Activated T-helper 2 cell treated with anti-CD3 and anti-CD28 coated beads, Interferon-gamma antibody, Interleukin-2, Interleukin-4, amounts not matched to agents 10 μg/mL and 5 μg/mL and 100 μg/mL, durations not matched to agents 14 hours and 24 hours and 36 hours (primary cell): Measurements from ENCODE around the gene SLC25A30. TPM values are rescaled to one million over a fixed set of nuclear protein-coding genes. Genes with fewer than 3 reads are reported as not detected.
"Not testable (repeated sequence)": the region's sequence is repeated elsewhere in the genome, so short reads cannot be mapped to it uniquely, and the experiment has no call there.

Experiments
- DNase-seq: peaks from one replicate; pipeline ENCODE4 v3.0.0; 2021; ENCODE audit warnings: low spot score
- H3K27ac Mint-ChIP-seq: one replicate; pipeline ENCODE4 v1.8.0; 2021; ENCODE audit warnings: mixed read lengths
- H3K27me3 Mint-ChIP-seq: one replicate; pipeline ENCODE4 v1.8.0; 2021; ENCODE audit warnings: low read depth, mixed read lengths
- H3K36me3 Mint-ChIP-seq: one replicate; pipeline ENCODE4 v1.8.0; 2021; ENCODE audit warnings: low read depth, mixed read lengths
- H3K4me1 Mint-ChIP-seq: one replicate; pipeline ENCODE4 v1.8.0; 2021; ENCODE audit warnings: low read depth, mixed read lengths
- H3K4me3 Mint-ChIP-seq: one replicate; pipeline ENCODE4 v1.8.0; 2021; ENCODE audit warnings: low read depth, mild to moderate bottlenecking, moderate library complexity, mixed read lengths
- H3K9me3 Mint-ChIP-seq: one replicate; pipeline ENCODE4 v1.8.0; 2021; ENCODE audit warnings: mixed read lengths
- intact Hi-C: fragments of 100-400 bp; cut with micrococcal nuclease; formaldehyde crosslinking; loops from one replicate; pipeline ENCODE4 v1.15.1; 2023
- total RNA-seq: library from RNA; stranded (reverse); gene quantifications from 2 replicates; pipeline ENCODE4 v1.2.3, GENCODE V29; 2022

Gene SLC25A30
- total RNA-seq, 1 donor from 2014 or later: 12.2 TPM

DNA sequence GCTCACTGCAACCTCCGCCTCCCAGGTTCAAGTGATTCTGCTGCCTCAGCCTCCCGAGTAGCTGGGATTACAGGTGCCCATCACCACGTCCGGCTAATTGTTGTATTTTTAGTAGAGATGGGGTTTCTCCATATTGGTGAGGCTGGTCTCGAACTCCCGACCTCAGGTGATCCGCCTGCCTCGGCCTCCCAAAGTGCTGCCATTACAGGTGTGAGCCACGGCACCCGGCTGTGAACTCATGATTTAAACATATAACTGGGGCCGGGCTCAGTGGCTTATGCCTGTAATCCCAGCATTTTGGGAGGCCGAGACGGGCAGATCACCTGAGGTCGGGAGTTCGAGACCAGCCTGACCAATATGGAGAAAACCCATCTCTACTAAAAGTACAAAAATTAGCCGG lies 1.2 kb upstream of the SLC25A30 start:
- H3K4me3 Mint-ChIP-seq, DNase-seq, H3K27ac Mint-ChIP-seq, H3K27me3 Mint-ChIP-seq, intact Hi-C loops, H3K9me3 Mint-ChIP-seq, H3K36me3 Mint-ChIP-seq: not testable (repeated sequence)
- H3K4me1 Mint-ChIP-seq: peaks cover 12% of the 10 kb centered on the region

DNA sequence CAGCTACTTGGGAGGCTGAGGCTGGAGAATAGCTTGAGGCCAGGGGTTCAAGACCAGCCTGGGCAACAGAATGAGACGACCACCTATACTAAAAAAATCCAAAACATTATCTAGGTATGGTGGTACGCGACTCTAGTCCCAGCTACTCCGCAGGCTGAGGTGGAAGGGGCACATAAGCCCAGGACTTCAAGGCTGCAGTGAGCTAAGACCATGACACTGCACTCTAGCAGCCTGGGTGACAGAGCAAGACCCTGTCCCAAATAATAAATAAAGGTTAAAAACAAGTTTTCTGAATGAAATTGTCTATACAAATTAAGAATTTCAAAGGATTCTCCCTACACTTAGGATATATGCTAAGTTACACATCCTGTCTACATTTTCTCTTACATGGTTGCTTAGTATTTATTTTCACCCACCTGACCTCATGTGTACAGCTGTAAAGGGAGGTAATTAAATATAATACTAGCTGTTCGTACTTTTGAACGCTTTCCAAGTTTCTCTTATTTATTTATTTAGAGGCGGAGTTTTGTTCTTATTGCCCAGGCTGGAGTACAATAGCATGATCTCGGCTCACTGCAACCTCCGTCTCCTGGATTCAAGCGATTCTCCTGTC lies 1.6 kb downstream of the SLC25A30 start:
- H3K36me3 Mint-ChIP-seq: peaks cover under 1% of the 10 kb centered on the region
- peak overlapping the region; percentile 88 for H3K4me3 Mint-ChIP-seq
- H3K4me1 Mint-ChIP-seq: peaks cover 14% of the 10 kb centered on the region
- intact Hi-C loops: loop anchor here (1.0 kb wide), 3 partner anchors 20 to 75 kb away; partner anchors contain the start of gene TPT1
- H3K27me3 Mint-ChIP-seq: no peaks in the 10 kb centered on the region
- peak overlapping the region; percentile 87 for H3K27ac Mint-ChIP-seq
- no peak for DNase-seq
- no peaks in the 10 kb centered on the region for H3K9me3 Mint-ChIP-seq

DNA sequence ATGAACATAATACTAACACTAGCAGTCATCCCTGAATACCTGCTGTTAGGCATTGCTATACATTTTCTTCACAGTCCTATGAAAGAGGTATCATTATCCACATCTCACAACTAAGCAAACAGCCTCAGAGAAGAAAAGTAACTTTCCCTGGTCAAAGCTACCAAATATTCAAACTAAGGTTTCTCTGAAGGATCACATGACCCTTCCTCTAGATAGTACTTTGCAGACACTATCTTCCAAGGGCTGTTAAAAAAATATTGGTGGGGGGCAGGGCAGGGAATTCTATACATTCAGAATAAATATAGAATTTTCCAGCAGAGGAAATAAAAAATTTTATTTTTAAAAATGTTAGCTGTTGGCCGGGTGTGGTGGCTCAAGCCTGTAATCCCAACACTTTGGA lies 3.1 kb downstream of the SLC25A30 start:
- H3K9me3 Mint-ChIP-seq: no peaks in the 10 kb centered on the region
- DNase-seq: no peak
- peaks cover 15% of the 10 kb centered on the region for H3K4me1 Mint-ChIP-seq
- no peak overlapping the region for H3K27ac Mint-ChIP-seq
- H3K27me3 Mint-ChIP-seq: no peaks in the 10 kb centered on the region
- H3K4me3 Mint-ChIP-seq: peak overlapping the region; percentile 13
- intact Hi-C loops: no loop called here
- peaks cover 8% of the 10 kb centered on the region for H3K36me3 Mint-ChIP-seq

DNA sequence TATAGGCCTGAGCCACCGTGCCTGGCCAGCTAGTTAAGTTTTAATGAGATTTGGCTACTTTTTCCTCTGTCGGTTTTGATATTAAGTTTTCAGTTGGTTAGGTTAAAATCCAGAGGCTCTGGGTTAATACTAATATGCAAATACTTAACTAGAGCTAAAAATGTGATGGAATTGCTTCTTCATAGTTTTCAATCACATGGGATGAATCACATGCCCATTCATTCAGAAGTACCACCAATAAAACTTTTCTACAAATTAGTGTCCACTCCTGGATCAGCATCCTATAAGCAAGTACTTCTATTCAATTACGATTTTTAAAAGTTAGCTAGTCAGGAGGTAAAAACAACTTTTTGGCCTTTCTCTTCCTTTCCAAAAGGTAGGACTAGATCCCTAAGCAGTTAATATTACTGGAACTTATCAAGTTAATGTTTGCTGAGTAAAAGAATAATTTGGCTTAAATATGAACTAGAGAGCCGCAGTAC lies 4.3 kb downstream of the SLC25A30 start:
- intact Hi-C loops: no loop called here
- Mint-ChIP-seq H3K4me1 (peaks cover 17% of the 10 kb centered on the region), H3K27ac (no peak overlapping the region), H3K36me3 (peaks cover 11% of the 10 kb centered on the region), H3K9me3 (no peaks in the 10 kb centered on the region), H3K27me3 (no peaks in the 10 kb centered on the region), H3K4me3 (no peak overlapping the region)
- DNase-seq: no peak

DNA sequence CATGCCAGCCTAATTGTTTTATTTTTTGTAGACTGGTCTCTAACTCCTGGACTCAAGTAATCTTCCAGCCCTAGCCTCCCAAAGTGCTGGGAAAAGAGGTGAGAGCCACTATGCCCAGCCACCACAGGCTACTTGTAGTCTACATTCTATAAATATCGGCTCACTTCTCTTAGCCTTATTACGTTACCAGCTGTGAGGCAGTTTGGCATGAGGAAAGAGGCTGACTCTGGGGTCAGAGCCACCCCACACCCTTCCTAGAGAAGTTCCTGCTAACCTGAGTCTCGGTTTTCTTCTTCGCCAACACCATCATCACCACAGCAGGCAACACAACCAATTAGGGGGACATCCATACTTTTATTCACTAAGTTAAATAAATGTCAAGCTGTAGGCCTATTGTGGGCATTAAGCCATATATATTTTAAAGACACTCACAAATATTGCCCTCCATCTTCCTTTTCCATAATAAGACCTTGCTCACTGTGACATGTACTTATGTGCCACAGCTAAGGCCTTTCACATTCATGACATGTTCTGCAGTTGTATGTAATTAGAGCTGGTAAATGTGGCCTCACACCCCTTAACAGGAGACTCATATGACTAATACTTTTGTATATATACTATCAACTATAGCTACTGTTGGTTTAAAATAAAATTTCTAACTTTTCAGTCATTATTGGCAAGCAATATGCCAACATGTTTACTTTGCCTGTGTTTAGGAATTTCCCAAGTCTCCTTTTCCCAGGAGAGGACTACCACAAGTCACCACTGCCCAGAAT lies 5.7 kb downstream of the SLC25A30 start:
- Mint-ChIP-seq H3K4me1 (peaks cover 13% of the 10 kb centered on the region), H3K27ac (no peak overlapping the region), H3K9me3 (no peaks in the 10 kb centered on the region), H3K27me3 (no peaks in the 10 kb centered on the region), H3K4me3 (no peak overlapping the region), H3K36me3 (peaks cover 24% of the 10 kb centered on the region)
- no peak for DNase-seq
- intact Hi-C loops: no loop called here

DNA sequence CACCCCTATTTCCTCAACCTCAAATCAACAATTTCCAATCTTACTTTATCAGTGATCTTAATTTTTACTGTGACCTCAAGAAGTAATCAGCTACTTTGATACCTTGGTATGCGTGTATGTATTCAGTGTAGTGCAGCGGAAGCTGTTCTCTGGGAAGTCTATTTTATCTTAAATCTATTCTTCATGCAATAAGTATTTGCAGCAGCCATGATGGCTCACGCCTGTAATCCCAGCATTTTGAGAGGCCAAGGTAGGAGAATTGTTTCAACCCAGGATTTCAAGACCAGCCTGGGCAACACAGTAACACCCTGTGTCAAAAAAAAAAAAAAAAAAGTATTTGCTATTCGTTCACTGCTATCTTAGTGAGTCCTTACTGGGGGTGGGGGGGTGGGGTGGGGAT lies 6.5 kb downstream of the SLC25A30 start:
- peaks cover 27% of the 10 kb centered on the region for H3K36me3 Mint-ChIP-seq
- H3K27me3 Mint-ChIP-seq: no peaks in the 10 kb centered on the region
- H3K4me3 Mint-ChIP-seq: no peak overlapping the region
- peaks cover 8% of the 10 kb centered on the region for H3K4me1 Mint-ChIP-seq
- intact Hi-C loops: no loop called here
- no peak for DNase-seq
- no peak overlapping the region for H3K27ac Mint-ChIP-seq
- H3K9me3 Mint-ChIP-seq: no peaks in the 10 kb centered on the region

DNA sequence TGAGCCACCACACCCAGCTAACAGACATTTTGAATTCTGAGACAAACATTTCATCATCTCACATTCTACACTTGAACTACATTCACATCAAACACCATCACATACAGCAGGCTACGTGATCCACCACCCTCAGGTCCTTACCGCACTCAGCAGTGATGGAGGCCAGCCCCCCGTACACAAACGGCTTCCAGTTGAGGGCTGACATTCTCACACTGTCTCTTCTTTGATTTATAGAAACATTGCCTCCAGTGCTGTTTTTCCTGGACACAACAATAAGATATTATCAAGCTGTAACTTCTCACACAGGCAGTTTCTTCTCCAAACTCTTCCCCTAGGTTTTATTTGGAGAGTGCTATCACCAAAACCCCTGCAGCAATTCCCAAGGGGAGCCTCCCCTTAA lies 7.0 kb downstream of the SLC25A30 start:
- no peak for DNase-seq
- Mint-ChIP-seq H3K9me3 (no peaks in the 10 kb centered on the region), H3K36me3 (peaks cover 31% of the 10 kb centered on the region), H3K4me1 (peaks cover 8% of the 10 kb centered on the region), H3K27me3 (no peaks in the 10 kb centered on the region), H3K4me3 (no peak overlapping the region), H3K27ac (no peak overlapping the region)
- intact Hi-C loops: no loop called here

DNA sequence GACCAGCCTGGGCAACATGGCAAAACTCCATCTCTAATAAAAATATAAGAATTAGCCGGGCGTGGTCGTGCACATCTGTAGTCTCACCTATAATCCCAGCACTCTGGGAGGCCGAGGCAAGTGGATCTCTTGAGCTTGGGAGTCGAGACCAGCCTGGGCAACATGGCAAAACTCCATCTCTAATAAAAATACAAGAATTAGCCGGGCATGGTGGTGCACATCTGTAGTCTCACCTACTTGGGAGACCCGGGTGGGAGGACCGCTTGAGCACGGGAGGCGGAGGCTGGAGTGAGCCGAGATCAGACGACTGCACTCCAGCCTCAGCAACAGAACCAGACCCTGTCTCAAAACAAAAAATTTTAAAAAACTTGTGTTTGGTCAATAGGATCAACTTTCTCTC lies 7.7 kb downstream of the SLC25A30 start:
- peaks cover 34% of the 10 kb centered on the region for H3K36me3 Mint-ChIP-seq
- intact Hi-C loops: no loop called here
- H3K27ac Mint-ChIP-seq: no peak overlapping the region

DNA sequence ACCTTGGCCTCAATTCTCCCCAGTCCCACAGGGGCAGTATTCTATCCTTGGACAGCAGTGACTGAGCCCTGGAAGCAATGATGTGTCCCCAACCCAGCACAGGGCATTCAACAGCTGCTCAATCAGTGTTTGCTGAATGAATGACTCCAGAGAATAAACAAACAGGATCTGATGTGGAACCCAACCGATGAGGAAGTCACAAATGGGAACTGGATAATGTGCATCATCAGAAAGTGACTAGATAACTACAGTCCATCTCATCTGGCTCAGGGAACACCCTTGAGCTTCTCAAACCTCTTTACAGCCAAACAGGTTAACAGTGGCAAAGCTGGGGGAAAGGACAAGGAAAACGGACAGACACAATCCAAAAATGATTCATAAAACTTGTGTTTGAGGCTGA lies 8.2 kb downstream of the SLC25A30 start:
- H3K4me1 Mint-ChIP-seq: peaks cover 6% of the 10 kb centered on the region
- H3K36me3 Mint-ChIP-seq: peaks cover 39% of the 10 kb centered on the region
- H3K4me3 Mint-ChIP-seq: no peak overlapping the region
- H3K27me3 Mint-ChIP-seq: no peaks in the 10 kb centered on the region
- no peak for DNase-seq
- no peak overlapping the region for H3K27ac Mint-ChIP-seq
- no peaks in the 10 kb centered on the region for H3K9me3 Mint-ChIP-seq
- intact Hi-C loops: no loop called here

More for the DNA sequence above, 7.7 kb downstream of the SLC25A30 start:
- no peaks in the 10 kb centered on the region for H3K27me3 Mint-ChIP-seq
- no peak for DNase-seq
- no peak overlapping the region for H3K4me3 Mint-ChIP-seq
- peaks cover 8% of the 10 kb centered on the region for H3K4me1 Mint-ChIP-seq
- H3K9me3 Mint-ChIP-seq: no peaks in the 10 kb centered on the region

DNA sequence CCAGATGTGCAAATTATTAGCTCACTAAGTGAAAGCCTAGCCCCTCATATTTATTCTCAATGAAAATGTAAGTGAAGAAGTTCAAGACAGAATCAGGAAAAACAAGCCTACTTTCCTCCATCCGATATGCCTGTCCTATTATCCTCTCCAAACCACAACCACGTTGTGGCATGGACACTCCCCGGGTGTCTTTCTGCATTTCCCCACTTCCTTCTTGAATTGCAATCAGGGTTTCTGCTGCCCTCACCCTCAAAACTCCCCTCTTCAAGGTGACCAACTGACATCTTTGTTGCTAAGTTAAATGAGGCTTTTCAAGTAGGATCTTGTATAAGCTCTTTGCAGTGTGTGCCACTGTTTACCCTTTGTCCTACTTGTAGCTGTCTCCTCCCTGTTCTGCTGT lies 11.8 kb downstream of the SLC25A30 start:
- intact Hi-C loops: no loop called here
- H3K4me1 Mint-ChIP-seq: peaks cover 7% of the 10 kb centered on the region
- H3K27ac Mint-ChIP-seq: no peak overlapping the region
- no peaks in the 10 kb centered on the region for H3K27me3 Mint-ChIP-seq
- no peak overlapping the region for H3K4me3 Mint-ChIP-seq
- peaks cover 58% of the 10 kb centered on the region for H3K36me3 Mint-ChIP-seq
- H3K9me3 Mint-ChIP-seq: no peaks in the 10 kb centered on the region
- DNase-seq: no peak

DNA sequence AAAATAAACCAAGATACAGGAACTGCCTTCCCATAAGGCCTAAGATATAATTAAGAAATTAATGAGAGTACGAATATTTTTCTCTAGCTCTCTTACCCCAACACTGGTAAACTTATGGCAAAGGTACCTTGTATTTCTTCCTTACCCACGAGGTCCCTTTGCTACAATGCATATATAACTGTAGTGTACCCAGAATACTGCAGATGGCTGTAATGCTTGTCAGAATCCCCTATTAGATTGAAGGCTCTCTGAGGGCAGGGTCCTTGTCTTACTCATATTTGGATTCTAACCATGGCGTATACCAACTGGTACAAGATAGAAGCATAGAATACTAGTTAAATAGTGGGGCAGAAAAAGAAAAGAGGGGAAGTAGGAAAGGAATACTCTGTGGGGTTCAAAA lies 15.1 kb downstream of the SLC25A30 start:
- H3K36me3 Mint-ChIP-seq: peaks cover 61% of the 10 kb centered on the region
- DNase-seq: no peak
- no peaks in the 10 kb centered on the region for H3K27me3 Mint-ChIP-seq
- no peak overlapping the region for H3K4me3 Mint-ChIP-seq
- intact Hi-C loops: no loop called here
- H3K4me1 Mint-ChIP-seq: peaks cover 21% of the 10 kb centered on the region
- H3K27ac Mint-ChIP-seq: no peak overlapping the region
- no peaks in the 10 kb centered on the region for H3K9me3 Mint-ChIP-seq

DNA sequence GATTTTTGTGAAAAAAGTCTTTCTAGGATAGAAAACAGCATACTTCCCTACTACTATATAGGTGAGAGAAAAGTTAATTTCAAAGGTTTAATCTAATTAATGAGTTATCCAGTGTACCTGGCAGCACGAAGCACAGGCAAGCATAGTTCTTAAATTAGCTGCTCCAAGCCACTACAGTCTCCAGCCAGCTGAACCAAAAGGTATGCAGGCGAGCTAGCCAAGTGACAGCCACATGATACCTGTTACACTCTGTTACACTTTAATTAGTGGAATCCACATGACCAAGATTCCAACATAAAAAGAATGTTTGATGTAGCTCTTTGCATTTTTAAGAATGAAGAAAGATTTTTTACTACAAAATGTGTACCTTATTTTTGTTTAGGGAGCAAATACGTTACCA lies 15.5 kb downstream of the SLC25A30 start:
- Mint-ChIP-seq H3K36me3 (peaks cover 61% of the 10 kb centered on the region), H3K4me1 (peaks cover 25% of the 10 kb centered on the region), H3K27ac (no peak overlapping the region), H3K4me3 (no peak overlapping the region), H3K27me3 (no peaks in the 10 kb centered on the region), H3K9me3 (no peaks in the 10 kb centered on the region)
- intact Hi-C loops: no loop called here
- no peak for DNase-seq

DNA sequence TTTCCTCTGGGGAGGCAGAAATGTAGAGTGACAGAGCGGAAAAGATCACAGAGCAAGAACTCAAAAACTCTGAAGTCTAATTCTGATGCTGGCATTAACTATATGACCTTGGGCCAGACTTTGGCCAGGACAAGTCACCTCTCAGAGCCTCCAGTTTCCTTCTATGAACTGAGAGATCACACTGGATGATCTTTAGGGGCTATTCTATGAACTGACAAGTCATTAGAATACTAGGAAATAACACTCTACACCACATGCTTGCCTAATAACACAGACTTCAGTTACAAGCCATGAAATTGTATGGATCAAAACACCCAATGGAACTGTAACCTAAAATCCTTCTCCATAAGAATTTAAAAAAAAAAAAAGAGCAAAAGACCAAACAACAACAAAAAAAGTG lies 16.9 kb downstream of the SLC25A30 start:
- H3K27me3 Mint-ChIP-seq: no peaks in the 10 kb centered on the region
- DNase-seq: no peak
- H3K36me3 Mint-ChIP-seq: peaks cover 60% of the 10 kb centered on the region

More for the DNA sequence above, 16.9 kb downstream of the SLC25A30 start:
- no peaks in the 10 kb centered on the region for H3K9me3 Mint-ChIP-seq
- intact Hi-C loops: no loop called here
- H3K27ac Mint-ChIP-seq: no peak overlapping the region
- H3K4me1 Mint-ChIP-seq: peaks cover 31% of the 10 kb centered on the region
- no peak overlapping the region for H3K4me3 Mint-ChIP-seq
